GM18951 (cell line): ENCODE data around the gene PPIG.

Experiments
- POLR2A ChIP-seq: IDR thresholded peaks from 4 replicates; pipeline ENCODE4 v1.6.1; 2011; ENCODE audit warnings: mild to moderate bottlenecking; ENCODE audit not compliant: insufficient read length, insufficient read depth; ENCODE audit errors: extremely low read depth
- in situ Hi-C: fragments of 300-500 bp; cut with MboI; formaldehyde crosslinking; loops from one replicate; pipeline ENCODE4 v1.12.0; 2022; ENCODE audit warnings: low sequenced_read_pairs, mixed read lengths, inconsistent platforms; ENCODE audit not compliant: unreplicated experiment

The PPIG gene

DNA sequence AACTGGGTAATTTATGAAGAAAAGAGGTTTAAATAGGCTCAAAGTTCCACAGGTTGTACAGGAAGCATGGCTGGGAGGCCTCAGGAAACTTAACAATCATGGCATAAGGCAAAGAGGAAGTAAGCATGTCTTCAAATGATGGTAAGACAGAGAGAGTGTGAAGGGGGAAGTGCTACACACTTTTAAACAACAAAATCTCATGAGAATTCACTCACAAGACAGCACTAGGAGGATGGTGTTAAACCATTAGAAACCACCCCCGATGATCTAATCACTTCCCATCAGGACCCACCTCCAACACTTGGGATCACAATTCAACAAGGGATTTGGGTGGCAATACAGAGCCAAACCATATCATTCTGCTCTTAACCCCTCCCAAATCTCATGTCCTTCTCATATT, 75.2 kb downstream of the PPIG start:
- no peak for TF ChIP-seq POLR2A
- in situ Hi-C loops = loop anchor here (10.0 kb wide), 1 partner anchor 235 kb away; no protein-coding TSS in a partner anchor

DNA sequence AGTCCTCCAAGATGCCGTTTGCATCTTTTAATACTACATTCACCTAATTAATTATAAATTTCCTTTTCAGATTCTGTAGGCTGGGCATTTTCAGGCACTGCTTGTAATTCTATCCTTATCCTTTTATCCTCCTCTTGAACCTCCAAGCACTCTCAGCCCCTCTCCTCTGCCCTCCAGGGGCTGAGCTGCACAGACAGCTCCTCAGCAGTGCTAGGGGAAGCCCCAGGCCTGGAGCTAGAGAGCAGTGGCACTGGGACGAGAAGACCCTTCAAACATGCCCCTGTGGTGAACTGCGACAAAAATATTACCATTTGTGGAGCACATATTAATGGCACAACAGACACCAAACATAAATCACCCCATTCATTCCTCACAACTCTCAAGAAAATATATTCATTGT, 77.1 kb downstream of the PPIG start:
- no peak for TF ChIP-seq POLR2A
- in situ Hi-C loops = no loop called here

- TF ChIP-seq POLR2A = no peak
- in situ Hi-C loops = no loop called here
Measured at GRCh38 chr2:169662744-169663143, 78.6 kb downstream of the PPIG start.

- in situ Hi-C loops = no loop called here
Measured at GRCh38 chr2:169663247-169663646, 79.1 kb downstream of the PPIG start.

DNA sequence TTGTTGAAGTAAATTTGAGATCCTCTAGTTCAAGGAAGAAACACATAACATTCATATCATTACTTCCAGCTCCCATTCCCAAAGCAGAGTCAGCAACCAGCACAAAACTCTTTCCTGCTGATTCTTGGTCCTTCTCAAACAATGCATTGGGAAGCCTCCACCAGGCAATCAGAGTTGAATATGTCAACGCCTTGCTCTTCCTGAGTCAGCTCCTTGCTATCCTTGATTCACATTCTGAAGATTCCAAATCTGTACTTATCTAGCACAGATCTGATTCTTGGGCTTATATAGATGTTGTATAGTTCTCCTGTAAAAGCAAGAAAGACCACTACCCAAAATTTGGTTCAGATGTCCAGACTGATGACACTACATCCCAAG, 80.4 kb downstream of the PPIG start:
- no peak for TF ChIP-seq POLR2A
- in situ Hi-C loops = no loop called here

More at GRCh38 chr2:169663247-169663646, 79.1 kb downstream of the PPIG start:
- TF ChIP-seq POLR2A = no peak

- no peak for TF ChIP-seq POLR2A
- in situ Hi-C loops = no loop called here
Measured at GRCh38 chr2:169664978-169665930, 81.1 kb downstream of the PPIG start.

DNA sequence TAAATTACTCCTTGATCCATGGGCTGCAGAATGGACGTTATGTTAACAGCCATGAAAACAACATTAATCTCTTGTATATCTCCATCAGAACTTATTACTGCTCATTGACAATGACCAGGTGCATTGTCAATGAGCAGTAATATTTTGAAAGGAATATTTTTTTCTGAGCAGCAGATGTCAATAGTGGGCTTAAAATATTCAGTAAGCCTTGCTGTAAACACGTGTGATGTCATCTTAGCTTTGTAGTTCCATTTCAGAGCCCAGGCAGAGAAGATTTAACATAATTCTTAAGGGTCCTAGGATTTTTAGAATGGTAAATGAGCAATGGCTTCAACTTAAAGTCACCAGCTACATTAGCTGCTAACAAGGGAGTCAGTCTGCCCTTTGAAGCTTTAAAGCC, 83.4 kb downstream of the PPIG start:
- in situ Hi-C loops = no loop called here
- no peak for TF ChIP-seq POLR2A

- no peak for TF ChIP-seq POLR2A
- in situ Hi-C loops = no loop called here
Measured at GRCh38 chr2:169670215-169670651, 86.1 kb downstream of the PPIG start.

DNA sequence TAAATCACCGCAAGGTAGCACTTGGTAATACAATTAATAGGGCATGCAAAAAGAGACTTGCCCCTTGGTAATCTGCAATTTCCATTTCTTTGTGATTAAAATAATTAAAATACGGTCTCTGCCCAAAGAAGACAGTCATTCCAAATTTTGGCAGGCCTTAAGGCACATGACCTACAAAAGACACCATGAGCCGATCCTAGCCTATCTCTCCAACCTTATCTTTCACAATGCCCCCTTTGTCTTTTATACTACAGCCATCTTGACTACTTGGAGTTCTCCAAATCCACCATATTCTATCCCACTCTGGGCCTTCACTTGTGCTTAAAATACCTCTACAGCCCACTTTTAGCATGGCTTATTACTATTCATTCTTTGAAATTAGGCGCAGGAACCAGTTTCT, 86.8 kb downstream of the PPIG start:
- TF ChIP-seq POLR2A = no peak
- in situ Hi-C loops = no loop called here

DNA sequence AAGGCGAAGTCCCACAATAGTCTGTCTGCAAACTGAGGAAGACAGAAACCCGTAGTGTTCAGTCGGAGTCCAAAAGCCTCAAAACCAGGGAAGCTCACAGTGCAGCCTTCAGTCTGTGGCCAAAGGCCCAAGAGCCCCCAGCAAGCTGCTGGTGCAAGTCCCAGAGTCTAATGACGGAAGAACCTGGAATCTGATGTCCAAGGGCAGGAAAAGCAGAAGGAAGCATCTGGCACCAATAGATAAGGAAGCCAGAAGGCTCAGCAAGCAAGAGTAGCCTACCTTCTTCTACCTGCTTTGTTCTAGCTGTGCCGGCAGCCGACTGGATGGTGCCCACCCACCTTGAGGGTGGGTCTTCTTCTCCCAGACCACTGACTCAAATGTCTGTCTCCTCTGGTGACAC, 88.3 kb downstream of the PPIG start:
- TF ChIP-seq POLR2A = no peak
- in situ Hi-C loops = no loop called here

DNA sequence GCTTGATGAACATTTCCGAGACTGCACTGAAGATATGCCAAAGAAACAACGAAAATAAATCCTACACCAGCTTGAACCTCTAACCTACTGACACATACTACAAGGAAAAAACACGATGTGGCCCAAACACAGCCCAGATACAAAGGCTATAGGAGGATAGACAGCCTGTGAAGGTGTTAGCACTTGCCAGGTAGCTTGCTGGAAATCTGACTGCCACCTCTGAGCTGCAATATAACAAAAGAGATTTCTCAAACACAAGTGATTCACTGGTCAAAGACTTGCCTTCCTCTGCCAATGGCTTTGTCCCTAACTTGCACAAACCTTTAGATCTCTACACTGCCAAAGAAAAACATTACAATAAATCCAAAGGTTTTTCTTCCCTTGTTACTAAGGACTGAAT, 89.0 kb downstream of the PPIG start:
- in situ Hi-C loops = no loop called here
- no peak for TF ChIP-seq POLR2A

DNA sequence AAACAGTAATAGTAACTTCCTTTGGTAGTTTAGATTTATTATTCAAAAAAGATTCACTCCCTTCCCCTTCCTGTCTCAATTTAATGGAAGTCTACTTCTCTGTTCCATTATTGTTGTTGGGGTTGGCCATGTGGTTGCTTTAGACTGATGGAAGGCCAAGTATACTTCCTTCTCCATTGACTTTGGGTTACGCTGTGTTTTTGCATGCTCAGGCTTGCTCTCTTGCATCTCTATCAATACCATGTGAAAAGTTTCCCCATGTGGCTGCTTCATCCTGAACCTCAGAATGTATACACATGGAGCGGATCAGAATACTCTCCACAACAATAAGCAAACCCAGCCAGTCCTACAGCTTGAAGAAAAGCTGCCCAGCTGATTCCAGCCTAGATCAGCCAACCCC, 89.8 kb downstream of the PPIG start:
- in situ Hi-C loops = no loop called here
- no peak for TF ChIP-seq POLR2A

DNA sequence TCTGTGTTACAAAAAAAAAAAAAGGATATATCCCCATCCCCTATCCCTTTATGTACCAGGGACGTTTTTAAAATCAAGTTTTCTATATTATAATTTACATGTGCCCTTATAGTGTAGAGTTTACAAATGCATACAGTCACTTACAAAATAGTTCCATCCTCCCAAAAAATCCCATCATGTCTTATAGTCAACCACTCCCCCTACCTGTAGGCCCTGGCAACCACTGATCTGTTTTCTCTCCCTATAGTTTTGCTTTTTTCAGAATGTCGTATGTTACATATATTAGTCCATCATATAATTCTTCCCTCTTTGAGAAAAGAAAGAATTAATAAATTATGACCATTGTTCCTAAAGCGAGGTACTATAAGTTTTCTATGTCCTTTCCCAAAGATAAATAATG, 92.2 kb downstream of the PPIG start:
- no peak for TF ChIP-seq POLR2A
- in situ Hi-C loops = no loop called here

GRCh38 chr2:169676850-169677249, 92.7 kb downstream of the PPIG start:
- TF ChIP-seq POLR2A = no peak
- in situ Hi-C loops = no loop called here
